HEK293 (cell line): ENCODE data around the gene SLC13A3.

Experiments
- EGR2 ChIP-seq: fragments of 450-650 bp; formaldehyde crosslinking; IDR thresholded peaks from 2 replicates; pipeline ENCODE4 v1.5.1; 2016; ENCODE audit warnings: low read depth, missing biosample characterization, missing genetic modification characterization
- GLI2 ChIP-seq: fragments of 450-650 bp; formaldehyde crosslinking; IDR thresholded peaks from 2 replicates; pipeline ENCODE4; 2017; ENCODE audit warnings: missing biosample characterization, missing genetic modification characterization, low read depth, borderline replicate concordance
- MZF1 ChIP-seq: fragments of 450-650 bp; formaldehyde crosslinking; IDR thresholded peaks from 2 replicates; pipeline ENCODE4 v1.5.1; 2017; ENCODE audit warnings: missing biosample characterization, missing genetic modification characterization, borderline replicate concordance
- TCF7L2 ChIP-seq: IDR thresholded peaks from 2 replicates; pipeline ENCODE4 v1.6.1; 2011; ENCODE audit warnings: low read depth, mild to moderate bottlenecking, inconsistent platforms, low read length, moderate library complexity, borderline replicate concordance
- ZBTB7A ChIP-seq: fragments of 450-650 bp; formaldehyde crosslinking; IDR thresholded peaks from 2 replicates; pipeline ENCODE4 v1.5.1; 2016; ENCODE audit warnings: low read depth, missing biosample characterization, missing genetic modification characterization
- ZEB2 ChIP-seq: fragments of 450-650 bp; formaldehyde crosslinking; IDR thresholded peaks from 2 replicates; pipeline ENCODE4 v1.5.1; 2016; ENCODE audit warnings: missing biosample characterization, missing genetic modification characterization
- ZFP3 ChIP-seq: fragments of 450-650 bp; formaldehyde crosslinking; IDR thresholded peaks from 2 replicates; pipeline ENCODE4 v1.5.1; 2016; ENCODE audit warnings: low read depth, missing biosample characterization, missing genetic modification characterization
- ZNF184 ChIP-seq: fragments of 450-650 bp; IDR thresholded peaks from 2 replicates; pipeline ENCODE4 v1.5.1; 2018; ENCODE audit warnings: missing biosample characterization, mild to moderate bottlenecking, missing genetic modification characterization
- ZNF239 ChIP-seq: fragments of 450-650 bp; formaldehyde crosslinking; IDR thresholded peaks from 2 replicates; pipeline ENCODE4 v1.5.1; 2016; ENCODE audit warnings: missing biosample characterization, missing genetic modification characterization
- ZNF266 ChIP-seq: fragments of 450-650 bp; formaldehyde crosslinking; IDR thresholded peaks from 2 replicates; pipeline ENCODE4 v1.5.1; 2016; ENCODE audit warnings: missing biosample characterization, missing genetic modification characterization, low read depth
- ZNF274 ChIP-seq, 2 experiments: fragments of 200-500 bp in 1 of 2; fragments of 450-650 bp in 1 of 2; sonication (Bioruptor generic) in 1 of 2; formaldehyde crosslinking in 1 of 2; IDR thresholded peaks; 2 replicates each; pipeline versions ENCODE4 v1.5.1 to v1.6.1; 2014 to 2016; ENCODE audit warnings: borderline replicate concordance in 1 of 2, inconsistent platforms in 1 of 2, low read length in 1 of 2, missing biosample characterization in 1 of 2, missing genetic modification characterization in 1 of 2
- ZNF404 ChIP-seq: fragments of 450-650 bp; formaldehyde crosslinking; IDR thresholded peaks from 2 replicates; pipeline ENCODE4 v1.5.1; 2017; ENCODE audit warnings: missing biosample characterization, missing genetic modification characterization
- ZNF423 ChIP-seq: fragments of 450-650 bp; formaldehyde crosslinking; IDR thresholded peaks from 2 replicates; pipeline ENCODE4 v1.5.1; 2016; ENCODE audit warnings: missing biosample characterization, missing genetic modification characterization
- ZNF514 ChIP-seq: fragments of 450-650 bp; formaldehyde crosslinking; IDR thresholded peaks from 2 replicates; pipeline ENCODE4 v1.5.1; 2016; ENCODE audit warnings: missing biosample characterization, missing genetic modification characterization
- ZNF555 ChIP-seq: fragments of 450-650 bp; formaldehyde crosslinking; conservative IDR thresholded peaks from 2 replicates; pipeline ENCODE4 v1.5.1; 2017; ENCODE audit warnings: missing biosample characterization, mild to moderate bottlenecking, missing genetic modification characterization, inconsistent platforms
- ZXDB ChIP-seq: fragments of 450-650 bp; formaldehyde crosslinking; IDR thresholded peaks from 2 replicates; pipeline ENCODE4 v1.5.1; 2016; ENCODE audit warnings: missing biosample characterization, missing genetic modification characterization
- TF ChIP-seq, protein P1 (sequence below): fragments of 450-650 bp; formaldehyde crosslinking; IDR thresholded peaks from 2 replicates; pipeline ENCODE4 v1.5.1; 2016; ENCODE audit warnings: missing biosample characterization, missing genetic modification characterization
- TF ChIP-seq, protein P2 (sequence below): IDR thresholded peaks from 2 replicates; pipeline ENCODE4 v1.6.1; 2011; ENCODE audit warnings: mild to moderate bottlenecking, low read depth, low read length, borderline replicate concordance
- TF ChIP-seq, protein P3 (sequence below): fragments of 450-650 bp; IDR thresholded peaks from 2 replicates; pipeline ENCODE4 v1.5.1; 2018; ENCODE audit warnings: missing biosample characterization, mild to moderate bottlenecking, missing genetic modification characterization
- TF ChIP-seq, protein P4 (sequence below): fragments of 450-650 bp; formaldehyde crosslinking; IDR thresholded peaks from 2 replicates; pipeline ENCODE4 v1.5.1; 2016; ENCODE audit warnings: missing biosample characterization, missing genetic modification characterization
- TF ChIP-seq, protein P5 (sequence below): fragments of 450-650 bp; formaldehyde crosslinking; conservative IDR thresholded peaks from 2 replicates; pipeline ENCODE4 v1.5.1; 2016; ENCODE audit warnings: low read depth, missing biosample characterization, missing genetic modification characterization
- TF ChIP-seq, protein P6 (sequence below): sonication (generic); formaldehyde crosslinking; IDR thresholded peaks from 2 replicates; pipeline ENCODE4 v1.8.1; 2022; ENCODE audit warnings: mild to moderate bottlenecking, moderate library complexity, missing genetic modification reagents

SLC13A3 gene

DNA sequence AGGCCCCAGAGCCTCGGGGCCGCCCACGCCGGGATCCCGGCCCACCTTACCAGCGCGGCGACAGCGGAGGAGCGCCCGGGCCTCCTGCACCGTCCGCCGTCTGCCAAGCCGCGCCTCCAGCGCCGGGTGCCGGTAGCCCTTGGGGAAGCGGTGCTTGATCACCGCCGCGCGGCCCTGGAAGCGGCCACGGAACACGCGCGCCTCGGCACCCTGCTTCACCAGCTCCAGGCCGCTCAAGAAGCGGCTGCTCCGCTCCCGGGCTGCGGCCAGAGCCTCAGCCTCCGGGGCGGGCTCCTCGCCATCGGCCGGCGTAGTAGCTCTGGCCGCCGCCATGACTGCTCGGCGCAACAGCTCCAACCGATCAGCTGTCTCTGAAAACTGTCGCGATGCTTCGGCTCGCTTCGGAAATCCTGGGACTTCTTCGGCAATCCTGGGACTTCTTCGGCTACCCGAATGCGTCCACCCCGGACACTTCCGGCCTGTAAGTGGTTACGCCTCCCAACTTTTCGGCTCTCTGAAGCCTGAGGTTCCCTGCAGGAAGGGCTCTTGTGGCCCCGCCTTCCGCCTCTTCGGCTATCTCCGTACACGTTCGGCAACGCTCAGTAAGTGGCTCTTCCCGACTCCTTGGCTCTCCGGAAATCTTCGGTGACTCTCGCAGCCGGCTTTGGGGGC is 38.0 kb upstream of the SLC13A3 start, which contains the start of gene TP53RK (continued):
- TF ChIP-seq, protein P1, sequence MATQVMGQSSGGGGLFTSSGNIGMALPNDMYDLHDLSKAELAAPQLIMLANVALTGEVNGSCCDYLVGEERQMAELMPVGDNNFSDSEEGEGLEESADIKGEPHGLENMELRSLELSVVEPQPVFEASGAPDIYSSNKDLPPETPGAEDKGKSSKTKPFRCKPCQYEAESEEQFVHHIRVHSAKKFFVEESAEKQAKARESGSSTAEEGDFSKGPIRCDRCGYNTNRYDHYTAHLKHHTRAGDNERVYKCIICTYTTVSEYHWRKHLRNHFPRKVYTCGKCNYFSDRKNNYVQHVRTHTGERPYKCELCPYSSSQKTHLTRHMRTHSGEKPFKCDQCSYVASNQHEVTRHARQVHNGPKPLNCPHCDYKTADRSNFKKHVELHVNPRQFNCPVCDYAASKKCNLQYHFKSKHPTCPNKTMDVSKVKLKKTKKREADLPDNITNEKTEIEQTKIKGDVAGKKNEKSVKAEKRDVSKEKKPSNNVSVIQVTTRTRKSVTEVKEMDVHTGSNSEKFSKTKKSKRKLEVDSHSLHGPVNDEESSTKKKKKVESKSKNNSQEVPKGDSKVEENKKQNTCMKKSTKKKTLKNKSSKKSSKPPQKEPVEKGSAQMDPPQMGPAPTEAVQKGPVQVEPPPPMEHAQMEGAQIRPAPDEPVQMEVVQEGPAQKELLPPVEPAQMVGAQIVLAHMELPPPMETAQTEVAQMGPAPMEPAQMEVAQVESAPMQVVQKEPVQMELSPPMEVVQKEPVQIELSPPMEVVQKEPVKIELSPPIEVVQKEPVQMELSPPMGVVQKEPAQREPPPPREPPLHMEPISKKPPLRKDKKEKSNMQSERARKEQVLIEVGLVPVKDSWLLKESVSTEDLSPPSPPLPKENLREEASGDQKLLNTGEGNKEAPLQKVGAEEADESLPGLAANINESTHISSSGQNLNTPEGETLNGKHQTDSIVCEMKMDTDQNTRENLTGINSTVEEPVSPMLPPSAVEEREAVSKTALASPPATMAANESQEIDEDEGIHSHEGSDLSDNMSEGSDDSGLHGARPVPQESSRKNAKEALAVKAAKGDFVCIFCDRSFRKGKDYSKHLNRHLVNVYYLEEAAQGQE (tag by site-specific recombination), result peak; percentile 26; the same call in 1 of the 2 replicates
- TF ChIP-seq ZNF266 (tag by site-specific recombination) (no peak), ZNF555 (tag by site-specific recombination) (no peak), MZF1 (tag by site-specific recombination) (no peak), ZNF404 (no peak), GLI2 (tag by site-specific recombination) (no peak), ZNF239 (tag by site-specific recombination) (no peak), TCF7L2 (no peak; the same call in 1 of the 2 replicates), ZXDB (peak; percentile 75), ZFP3 (tag by site-specific recombination) (no peak), ZNF184 (tag by site-specific recombination) (0 out of 2 replicates have a peak, but pooled peaks have one; percentile 65), ZNF274 (IDR thresholded peaks at IDR 0.05; ENCODE audit: low read length) (no peak), ZNF274 (tag by site-specific recombination; IDR thresholded peaks at IDR 0.05; ENCODE audit: borderline replicate concordance) (no peak), ZNF514 (no peak), ZEB2 (0 out of 2 replicates have a peak, but pooled peaks have one; percentile 52), EGR2 (peak; percentile 79), ZBTB7A (tag by site-specific recombination) (no peak), ZNF423 (tag by site-specific recombination) (no peak)
- TF ChIP-seq, protein P2, sequence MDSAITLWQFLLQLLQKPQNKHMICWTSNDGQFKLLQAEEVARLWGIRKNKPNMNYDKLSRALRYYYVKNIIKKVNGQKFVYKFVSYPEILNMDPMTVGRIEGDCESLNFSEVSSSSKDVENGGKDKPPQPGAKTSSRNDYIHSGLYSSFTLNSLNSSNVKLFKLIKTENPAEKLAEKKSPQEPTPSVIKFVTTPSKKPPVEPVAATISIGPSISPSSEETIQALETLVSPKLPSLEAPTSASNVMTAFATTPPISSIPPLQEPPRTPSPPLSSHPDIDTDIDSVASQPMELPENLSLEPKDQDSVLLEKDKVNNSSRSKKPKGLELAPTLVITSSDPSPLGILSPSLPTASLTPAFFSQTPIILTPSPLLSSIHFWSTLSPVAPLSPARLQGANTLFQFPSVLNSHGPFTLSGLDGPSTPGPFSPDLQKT, result no peak
- TF ChIP-seq, protein P3, sequence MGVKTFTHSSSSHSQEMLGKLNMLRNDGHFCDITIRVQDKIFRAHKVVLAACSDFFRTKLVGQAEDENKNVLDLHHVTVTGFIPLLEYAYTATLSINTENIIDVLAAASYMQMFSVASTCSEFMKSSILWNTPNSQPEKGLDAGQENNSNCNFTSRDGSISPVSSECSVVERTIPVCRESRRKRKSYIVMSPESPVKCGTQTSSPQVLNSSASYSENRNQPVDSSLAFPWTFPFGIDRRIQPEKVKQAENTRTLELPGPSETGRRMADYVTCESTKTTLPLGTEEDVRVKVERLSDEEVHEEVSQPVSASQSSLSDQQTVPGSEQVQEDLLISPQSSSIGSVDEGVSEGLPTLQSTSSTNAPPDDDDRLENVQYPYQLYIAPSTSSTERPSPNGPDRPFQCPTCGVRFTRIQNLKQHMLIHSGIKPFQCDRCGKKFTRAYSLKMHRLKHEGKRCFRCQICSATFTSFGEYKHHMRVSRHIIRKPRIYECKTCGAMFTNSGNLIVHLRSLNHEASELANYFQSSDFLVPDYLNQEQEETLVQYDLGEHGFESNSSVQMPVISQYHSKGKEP (tag by site-specific recombination), result no peak
- TF ChIP-seq, protein P4, sequence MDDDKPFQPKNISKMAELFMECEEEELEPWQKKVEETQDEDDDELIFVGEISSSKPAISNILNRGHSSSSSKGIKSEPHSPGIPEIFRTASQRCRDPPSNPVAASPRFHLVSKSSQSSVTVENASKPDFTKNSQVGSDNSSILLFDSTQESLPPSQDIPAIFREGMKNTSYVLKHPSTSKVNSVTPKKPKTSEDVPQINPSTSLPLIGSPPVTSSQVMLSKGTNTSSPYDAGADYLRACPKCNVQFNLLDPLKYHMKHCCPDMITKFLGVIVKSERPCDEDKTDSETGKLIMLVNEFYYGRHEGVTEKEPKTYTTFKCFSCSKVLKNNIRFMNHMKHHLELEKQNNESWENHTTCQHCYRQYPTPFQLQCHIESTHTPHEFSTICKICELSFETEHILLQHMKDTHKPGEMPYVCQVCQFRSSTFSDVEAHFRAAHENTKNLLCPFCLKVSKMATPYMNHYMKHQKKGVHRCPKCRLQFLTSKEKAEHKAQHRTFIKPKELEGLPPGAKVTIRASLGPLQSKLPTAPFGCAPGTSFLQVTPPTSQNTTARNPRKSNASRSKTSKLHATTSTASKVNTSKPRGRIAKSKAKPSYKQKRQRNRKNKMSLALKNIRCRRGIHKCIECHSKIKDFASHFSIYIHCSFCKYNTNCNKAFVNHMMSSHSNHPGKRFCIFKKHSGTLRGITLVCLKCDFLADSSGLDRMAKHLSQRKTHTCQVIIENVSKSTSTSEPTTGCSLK (tag by site-specific recombination), result no peak
- TF ChIP-seq, protein P5, sequence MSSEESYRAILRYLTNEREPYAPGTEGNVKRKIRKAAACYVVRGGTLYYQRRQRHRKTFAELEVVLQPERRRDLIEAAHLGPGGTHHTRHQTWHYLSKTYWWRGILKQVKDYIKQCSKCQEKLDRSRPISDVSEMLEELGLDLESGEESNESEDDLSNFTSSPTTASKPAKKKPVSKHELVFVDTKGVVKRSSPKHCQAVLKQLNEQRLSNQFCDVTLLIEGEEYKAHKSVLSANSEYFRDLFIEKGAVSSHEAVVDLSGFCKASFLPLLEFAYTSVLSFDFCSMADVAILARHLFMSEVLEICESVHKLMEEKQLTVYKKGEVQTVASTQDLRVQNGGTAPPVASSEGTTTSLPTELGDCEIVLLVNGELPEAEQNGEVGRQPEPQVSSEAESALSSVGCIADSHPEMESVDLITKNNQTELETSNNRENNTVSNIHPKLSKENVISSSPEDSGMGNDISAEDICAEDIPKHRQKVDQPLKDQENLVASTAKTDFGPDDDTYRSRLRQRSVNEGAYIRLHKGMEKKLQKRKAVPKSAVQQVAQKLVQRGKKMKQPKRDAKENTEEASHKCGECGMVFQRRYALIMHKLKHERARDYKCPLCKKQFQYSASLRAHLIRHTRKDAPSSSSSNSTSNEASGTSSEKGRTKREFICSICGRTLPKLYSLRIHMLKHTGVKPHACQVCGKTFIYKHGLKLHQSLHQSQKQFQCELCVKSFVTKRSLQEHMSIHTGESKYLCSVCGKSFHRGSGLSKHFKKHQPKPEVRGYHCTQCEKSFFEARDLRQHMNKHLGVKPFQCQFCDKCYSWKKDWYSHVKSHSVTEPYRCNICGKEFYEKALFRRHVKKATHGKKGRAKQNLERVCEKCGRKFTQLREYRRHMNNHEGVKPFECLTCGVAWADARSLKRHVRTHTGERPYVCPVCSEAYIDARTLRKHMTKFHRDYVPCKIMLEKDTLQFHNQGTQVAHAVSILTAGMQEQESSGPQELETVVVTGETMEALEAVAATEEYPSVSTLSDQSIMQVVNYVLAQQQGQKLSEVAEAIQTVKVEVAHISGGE, result peak; percentile 55; the same call in 1 of the 2 replicates
- TF ChIP-seq, protein P6, sequence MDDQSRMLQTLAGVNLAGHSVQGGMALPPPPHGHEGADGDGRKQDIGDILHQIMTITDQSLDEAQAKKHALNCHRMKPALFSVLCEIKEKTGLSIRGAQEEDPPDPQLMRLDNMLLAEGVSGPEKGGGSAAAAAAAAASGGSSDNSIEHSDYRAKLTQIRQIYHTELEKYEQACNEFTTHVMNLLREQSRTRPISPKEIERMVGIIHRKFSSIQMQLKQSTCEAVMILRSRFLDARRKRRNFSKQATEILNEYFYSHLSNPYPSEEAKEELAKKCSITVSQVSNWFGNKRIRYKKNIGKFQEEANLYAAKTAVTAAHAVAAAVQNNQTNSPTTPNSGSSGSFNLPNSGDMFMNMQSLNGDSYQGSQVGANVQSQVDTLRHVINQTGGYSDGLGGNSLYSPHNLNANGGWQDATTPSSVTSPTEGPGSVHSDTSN (CRISPR knock-in tag), result no peak
